ENCODE results near the gene SNX21. TPM values are rescaled to one million over a fixed set of nuclear protein-coding genes. Genes with fewer than 3 reads are reported as not detected.
A peak's percentile ranks its signal among the peaks of the same experiment; 100 is the strongest.

Gene SNX21
- total RNA-seq, 4 donors from 2014 or later = 56.5 to 145 (median 63.2) TPM

- no peak for DNase-seq
- H3K36me3 ChIP-seq = no peaks in the 10 kb centered on the region
- H3K27me3 ChIP-seq = no peaks in the 10 kb centered on the region
- TF ChIP-seq POLR2A (IDR thresholded peaks at IDR 0.05) = no peak
- no peak for TF ChIP-seq CTCF (IDR thresholded peaks at IDR 0.05)
- H3K4me3 ChIP-seq = peak overlapping the region; percentile 43 to 51
- H3K4me1 ChIP-seq = no peaks in the 10 kb centered on the region
- H3K27ac ChIP-seq = no peak overlapping the region
- no peaks in the 10 kb centered on the region for H3K9me3 ChIP-seq
- intact Hi-C loops (cut with DNase I; ENCODE audit: low total_unique reads) = no loop called here
These were observed 20.6 kb upstream of the SNX21 start for GRCh38 chr20:45813006-45813340.

GRCh38 chr20:45813489-45813888 lies 20.1 kb upstream of the SNX21 start:
- Histone ChIP-seq H3K27me3 (no peaks in the 10 kb centered on the region), H3K4me3 (no peak overlapping the region), H3K9me3 (no peaks in the 10 kb centered on the region), H3K36me3 (no peaks in the 10 kb centered on the region), H3K4me1 (no peaks in the 10 kb centered on the region), H3K27ac (no peak overlapping the region)
- DNase-seq = no peak
- intact Hi-C loops (cut with DNase I; ENCODE audit: low total_unique reads) = no loop called here
- TF ChIP-seq POLR2A (IDR thresholded peaks at IDR 0.05) (no peak), CTCF (IDR thresholded peaks at IDR 0.05) (no peak)

- DNase-seq = no peak
- Histone ChIP-seq H3K27me3 (no peaks in the 10 kb centered on the region), H3K4me3 (no peak overlapping the region), H3K4me1 (no peaks in the 10 kb centered on the region), H3K27ac (no peak overlapping the region), H3K36me3 (no peaks in the 10 kb centered on the region), H3K9me3 (no peaks in the 10 kb centered on the region)
- intact Hi-C loops (cut with DNase I; ENCODE audit: low total_unique reads) = no loop called here
- no peak for TF ChIP-seq CTCF (IDR thresholded peaks at IDR 0.05)
- TF ChIP-seq POLR2A (IDR thresholded peaks at IDR 0.05) = no peak
These were observed 19.3 kb upstream of the SNX21 start for GRCh38 chr20:45814314-45814713.

- Histone ChIP-seq H3K4me3 (no peak overlapping the region), H3K4me1 (no peaks in the 10 kb centered on the region), H3K36me3 (no peaks in the 10 kb centered on the region), H3K27ac (peak overlapping the region; percentile 78 to 91), H3K9me3 (no peaks in the 10 kb centered on the region), H3K27me3 (no peaks in the 10 kb centered on the region)
- DNase-seq = no peak
- TF ChIP-seq CTCF (IDR thresholded peaks at IDR 0.05) = no peak
- TF ChIP-seq POLR2A (IDR thresholded peaks at IDR 0.05) = no peak
- intact Hi-C loops (cut with DNase I; ENCODE audit: low total_unique reads) = no loop called here
These were observed 16.6 kb upstream of the SNX21 start for GRCh38 chr20:45816951-45817350.

- H3K36me3 ChIP-seq = no peaks in the 10 kb centered on the region
- TF ChIP-seq CTCF (IDR thresholded peaks at IDR 0.05) (no peak), POLR2A (IDR thresholded peaks at IDR 0.05) (no peak)
- intact Hi-C loops (cut with DNase I; ENCODE audit: low total_unique reads) = no loop called here
- H3K9me3 ChIP-seq = no peaks in the 10 kb centered on the region
- H3K27me3 ChIP-seq = no peaks in the 10 kb centered on the region
- H3K4me1 ChIP-seq = no peaks in the 10 kb centered on the region
- no peak overlapping the region for H3K4me3 ChIP-seq
- no peak for DNase-seq
- peak overlapping the region; percentile 78 to 91 for H3K27ac ChIP-seq
These were observed 16.0 kb upstream of the SNX21 start for GRCh38 chr20:45817376-45818194.

All from uterus (tissue), 4 donors.